HG02938 (cell line): ENCODE data around the gene SORCS1.

ENCODE experiments used
- ATAC-seq: cut with Tn5 transposase; IDR thresholded peaks from one replicate; pipeline ENCODE4 v1.9.1; 2021; ENCODE audit warnings: mild to moderate bottlenecking, moderate library complexity; ENCODE audit not compliant: unreplicated experiment

SORCS1 gene

GRCh38 chr10:106705681-106706100, 458.8 kb downstream of the SORCS1 start:
- peak; percentile 83 for ATAC-seq

DNA sequence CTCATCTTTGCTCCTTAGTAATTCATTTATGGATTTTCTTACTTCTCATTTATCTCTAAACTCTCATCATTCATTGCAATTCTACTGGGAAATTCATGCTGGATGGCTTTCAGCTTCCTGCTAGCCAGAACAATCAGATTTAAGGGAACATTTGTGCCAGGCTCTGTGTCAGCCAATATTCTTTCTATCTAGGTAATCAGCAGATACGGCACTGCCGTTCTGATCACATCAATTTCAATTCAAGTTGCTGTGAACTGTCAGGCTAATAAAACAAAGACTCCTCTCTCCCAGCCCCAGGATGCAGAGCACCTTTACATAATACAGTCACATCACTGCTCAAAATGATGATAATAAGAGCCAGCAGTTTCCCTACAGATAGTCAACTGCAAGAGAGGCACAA, 468.3 kb downstream of the SORCS1 start:
- no peak for ATAC-seq

DNA sequence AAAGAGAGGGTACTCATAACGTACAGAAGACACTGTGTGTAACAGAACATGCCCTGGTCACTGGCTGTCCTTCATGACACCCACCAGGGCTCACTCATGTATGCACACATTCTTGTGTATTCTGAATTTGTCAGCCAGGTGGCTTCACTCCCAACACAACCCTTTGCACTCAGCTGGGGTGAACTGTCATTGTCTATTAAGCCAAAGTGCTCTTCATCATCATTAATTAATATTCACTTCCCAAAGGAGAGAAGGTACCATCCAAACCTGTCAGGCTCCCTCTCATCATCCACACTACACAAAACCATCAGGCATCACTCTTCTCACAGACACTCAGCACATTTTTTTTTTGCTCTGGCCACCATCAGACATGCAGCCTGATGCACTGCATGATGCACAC, 469.8 kb downstream of the SORCS1 start:
- ATAC-seq = no peak

- no peak for ATAC-seq
Measured at GRCh38 chr10:106682175-106682574, 482.3 kb downstream of the SORCS1 start.

GRCh38 chr10:106680061-106680460, 484.4 kb downstream of the SORCS1 start:
- ATAC-seq = no peak

GRCh38 chr10:106679314-106679713, 485.2 kb downstream of the SORCS1 start:
- ATAC-seq = no peak

GRCh38 chr10:106672517-106673175, 491.9 kb downstream of the SORCS1 start:
- no peak for ATAC-seq

DNA sequence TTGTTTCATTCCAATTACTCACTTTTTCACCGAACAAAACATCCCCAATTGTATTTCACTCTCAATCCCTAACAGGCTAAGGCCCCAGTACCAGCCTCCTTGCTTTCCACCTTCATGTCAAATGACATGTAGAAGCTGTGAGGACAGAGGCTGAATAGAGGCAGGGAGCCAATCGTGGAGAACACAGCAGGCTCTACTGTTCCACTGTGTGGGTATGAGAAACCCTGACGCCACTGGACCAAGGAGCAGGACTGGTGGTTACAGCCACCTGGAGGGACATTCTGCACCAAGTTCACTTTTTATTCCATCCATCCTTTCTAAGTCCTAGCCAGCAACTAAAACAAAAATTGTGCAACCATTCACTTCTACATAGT, 502.8 kb downstream of the SORCS1 start:
- no peak for ATAC-seq

DNA sequence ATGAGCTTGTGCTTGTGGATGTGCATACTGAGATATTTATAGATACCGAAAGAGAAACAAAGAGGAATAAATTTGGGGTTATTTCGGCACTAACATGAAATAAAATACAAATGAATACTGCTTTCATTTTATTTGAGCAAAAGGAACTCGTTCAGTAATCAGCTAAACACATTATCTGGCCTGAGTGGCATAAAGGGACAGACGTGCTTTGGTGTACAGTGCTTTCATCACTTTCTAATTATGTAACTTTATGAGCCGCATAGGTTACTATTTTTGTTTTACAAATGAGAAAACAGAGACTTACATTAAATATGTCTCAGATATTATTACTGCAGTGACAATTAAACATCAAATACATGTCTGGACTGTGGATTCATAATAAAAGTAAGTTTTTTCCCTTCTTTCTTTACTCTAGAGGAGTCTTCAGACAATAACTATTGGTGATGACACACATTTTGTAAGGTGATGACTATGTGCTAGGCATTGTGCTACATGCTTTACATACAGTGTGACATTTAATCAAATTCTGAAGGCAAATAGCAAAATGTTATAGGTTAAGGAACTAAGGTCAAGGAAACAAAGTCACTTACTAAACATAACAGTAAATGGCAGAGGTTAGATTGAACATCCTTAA, 503.3 kb downstream of the SORCS1 start:
- ATAC-seq = no peak

DNA sequence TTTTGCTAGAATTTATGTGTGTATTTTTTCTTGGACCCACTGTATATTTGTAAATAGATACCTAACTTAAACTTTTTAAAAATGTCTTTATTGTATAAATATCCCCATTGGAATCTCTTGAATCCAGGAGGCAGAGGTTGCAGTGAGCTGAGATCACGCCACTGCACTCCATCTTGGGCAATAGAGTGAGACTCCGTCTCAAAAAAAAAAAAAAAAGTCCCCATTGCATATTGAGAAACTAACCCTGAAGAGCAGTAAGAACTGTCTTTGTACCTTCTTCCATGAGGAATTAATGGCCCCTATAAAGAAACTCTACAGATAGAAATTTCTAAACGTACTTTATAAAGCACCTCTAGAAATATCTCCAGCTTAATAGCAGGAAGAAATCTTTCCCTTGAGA, 504.0 kb downstream of the SORCS1 start:
- ATAC-seq = no peak

GRCh38 chr10:106655636-106656035, 508.9 kb downstream of the SORCS1 start:
- no peak for ATAC-seq

GRCh38 chr10:106655165-106655564, 509.3 kb downstream of the SORCS1 start:
- ATAC-seq = no peak

DNA sequence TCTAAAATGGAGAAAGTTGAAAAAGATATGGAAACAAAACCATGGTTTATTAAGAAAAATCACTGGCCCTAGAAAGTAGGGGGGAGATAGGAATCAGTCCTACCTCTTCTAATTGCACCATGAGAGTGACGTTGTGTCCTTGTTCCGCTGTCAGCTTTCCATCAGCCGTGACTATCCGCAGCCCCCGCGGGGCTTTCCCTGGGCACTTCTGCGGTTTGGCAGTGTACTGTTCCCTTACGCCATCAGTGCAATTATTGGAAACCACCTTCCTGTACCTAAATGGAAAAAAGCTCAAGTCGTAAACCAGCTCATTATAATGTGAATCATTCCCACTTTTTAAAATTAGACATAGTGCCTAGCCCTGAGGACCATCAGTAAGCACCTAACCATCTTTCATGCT, 512.2 kb downstream of the SORCS1 start:
- ATAC-seq = no peak

GRCh38 chr10:106648534-106649481, 515.7 kb downstream of the SORCS1 start:
- no peak for ATAC-seq

GRCh38 chr10:106643473-106643872, 521.0 kb downstream of the SORCS1 start:
- ATAC-seq = no peak

DNA sequence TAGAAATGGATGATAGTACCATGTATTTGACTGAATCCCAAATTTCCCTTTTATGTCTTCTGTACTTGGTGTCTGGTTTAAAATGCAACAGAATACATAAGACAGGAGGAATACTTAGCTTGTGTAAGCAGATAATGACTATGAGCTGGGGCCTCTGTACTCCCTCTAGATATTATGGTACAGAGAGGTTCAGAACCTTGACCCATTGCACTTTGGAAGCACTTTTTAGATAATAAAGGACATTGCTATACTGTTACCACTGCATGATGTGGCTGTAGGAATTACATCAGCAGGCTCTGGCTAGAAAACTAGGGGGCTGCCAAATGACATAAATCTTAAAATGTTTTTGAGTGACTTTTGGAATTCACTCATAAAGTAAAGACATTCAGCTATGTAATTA, 526.6 kb downstream of the SORCS1 start:
- ATAC-seq = no peak

- ATAC-seq = no peak
Measured at GRCh38 chr10:106636766-106637491, 527.6 kb downstream of the SORCS1 start.

- no peak for ATAC-seq
Measured at GRCh38 chr10:106635947-106636346, 528.6 kb downstream of the SORCS1 start.

DNA sequence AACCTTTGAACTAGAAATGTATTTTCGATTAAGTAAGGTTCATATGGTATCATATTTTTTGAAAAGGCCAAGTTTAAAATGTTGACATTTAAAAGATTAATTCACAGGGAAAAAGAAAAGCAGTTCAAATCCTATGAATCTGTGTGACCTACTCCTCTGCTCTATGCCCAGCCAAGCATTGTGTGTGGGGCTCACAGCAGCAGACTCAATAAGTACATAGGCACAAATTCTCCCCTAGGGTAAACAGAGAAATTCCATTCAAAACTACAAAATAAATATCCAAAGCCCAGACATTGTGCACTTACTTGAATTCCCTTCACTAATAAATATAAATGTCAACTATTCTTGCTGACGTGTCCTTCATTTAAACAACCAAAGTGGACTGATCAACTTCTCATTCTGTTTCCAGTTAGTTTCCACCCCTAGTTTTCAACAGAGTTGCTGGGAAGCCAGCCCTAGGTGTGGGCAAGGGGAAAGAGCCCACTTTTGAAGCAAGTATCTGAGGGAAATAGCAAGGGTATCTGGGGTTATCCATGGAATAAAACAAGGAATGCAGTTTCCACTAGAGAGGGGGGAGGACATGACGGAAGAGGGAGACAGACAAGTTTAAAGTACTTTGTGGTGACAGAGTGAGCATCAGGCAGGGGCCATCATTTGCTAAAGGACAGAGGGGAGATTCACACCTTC, 533.3 kb downstream of the SORCS1 start:
- no peak for ATAC-seq

GRCh38 chr10:106626371-106626770, 538.1 kb downstream of the SORCS1 start:
- no peak for ATAC-seq
